H1 (cell line): Measurements from ENCODE around the gene GRM8. TPM values are rescaled to one million over a fixed set of nuclear protein-coding genes. Genes with fewer than 3 reads are reported as not detected.

Source experiments
- EZH2 ChIP-seq: fragments of 200-600 bp; sonication (generic); IDR thresholded peaks from 2 replicates; pipeline ENCODE4 v1.7.1; 2012; ENCODE audit warnings: low read depth, mild to moderate bottlenecking, moderate library complexity, low read length, inconsistent platforms; ENCODE audit not compliant: severe bottlenecking
- GABPA ChIP-seq: IDR thresholded peaks from 2 replicates; pipeline ENCODE4 v1.6.1; 2011; ENCODE audit warnings: mild to moderate bottlenecking, low read length, moderate library complexity, borderline replicate concordance; ENCODE audit not compliant: insufficient read depth
- GTF2F1 ChIP-seq: IDR thresholded peaks from 2 replicates; pipeline ENCODE4 v1.6.1; 2012; ENCODE audit warnings: low read depth, low read length, improper control_type of control experiment, borderline replicate concordance
- HDAC2 ChIP-seq, 2 experiments: fragments of 300-600 bp in 1 of 2; sonication (generic) in 1 of 2; IDR thresholded peaks; 2 replicates each; pipeline ENCODE4 v1.6.1; 2011 to 2012; ENCODE audit warnings: low read depth in 2 of 2, low read length in 2 of 2, mild to moderate bottlenecking in 2 of 2, moderate library complexity in 2 of 2, borderline replicate concordance in 1 of 2, inconsistent platforms in 1 of 2
- POLR2A ChIP-seq, 2 experiments: IDR thresholded peaks; 1 replicate in 1 of 2; 2 replicates in 1 of 2; pipeline ENCODE4 v1.6.1; 2011; ENCODE audit warnings: low read depth in 2 of 2, low read length in 2 of 2, mild to moderate bottlenecking in 2 of 2; ENCODE audit errors: control extremely low read depth in 1 of 2
- SAP30 ChIP-seq: fragments of 300-600 bp; sonication (generic); IDR thresholded peaks from 2 replicates; pipeline ENCODE4 v1.7.1; 2012; ENCODE audit warnings: low read length, moderate library complexity, mild to moderate bottlenecking, inconsistent platforms; ENCODE audit not compliant: insufficient read depth, insufficient replicate concordance
- SIN3A ChIP-seq, 2 experiments: IDR thresholded peaks in 1 of 2; conservative IDR thresholded peaks in 1 of 2; 2 replicates each; pipeline ENCODE4 v1.6.1; 2011 to 2012; ENCODE audit warnings: low read length in 2 of 2, improper control_type of control experiment in 1 of 2, low read depth in 1 of 2, mild to moderate bottlenecking in 1 of 2
- SP2 ChIP-seq: IDR thresholded peaks from 2 replicates; pipeline ENCODE4 v1.6.1; 2012; ENCODE audit warnings: mild to moderate bottlenecking, low read length, inconsistent platforms
- TCF12 ChIP-seq: IDR thresholded peaks from 2 replicates; pipeline ENCODE4 v1.6.1; 2011; ENCODE audit warnings: low read depth, mild to moderate bottlenecking, low read length
- YY1 ChIP-seq: IDR thresholded peaks from 2 replicates; pipeline ENCODE4 v1.6.1; 2011; ENCODE audit warnings: low read depth, mild to moderate bottlenecking, low read length
- polyA plus RNA-seq, 7 experiments: library from polyadenylated mRNA; depleted of rRNA in 3 of 7; stranded (reverse) in 5 of 7; unstranded in 2 of 7; fragments of >200 nt in 5 of 7; fragments of 200-250 nt in 2 of 7; gene quantifications; 1 replicate in 5 of 7; 2 replicates in 1 of 7; 4 replicates in 1 of 7; pipeline versions ENCODE4 v1.2.1 to v1.2.3, GENCODE V29; 2011 to 2013; ENCODE audit warnings: missing spikeins in 2 of 7, mixed read lengths in 2 of 7
- total RNA-seq: library from RNA; stranded (reverse); fragmentation: NEBNext Ultra II Directional; extraction: Animal tissue kit (Norgen Biotek cat#: 25700); gene quantifications from 2 replicates; pipeline ENCODE4 v1.2.1, GENCODE V29; 2021

The GRM8 gene
- total and polyA plus RNA-seq, 2 of the 8 experiments (the other 6 are each of a cell fraction or from before 2014, with no cell fraction given) = 2.6 to 2.8 TPM

DNA sequence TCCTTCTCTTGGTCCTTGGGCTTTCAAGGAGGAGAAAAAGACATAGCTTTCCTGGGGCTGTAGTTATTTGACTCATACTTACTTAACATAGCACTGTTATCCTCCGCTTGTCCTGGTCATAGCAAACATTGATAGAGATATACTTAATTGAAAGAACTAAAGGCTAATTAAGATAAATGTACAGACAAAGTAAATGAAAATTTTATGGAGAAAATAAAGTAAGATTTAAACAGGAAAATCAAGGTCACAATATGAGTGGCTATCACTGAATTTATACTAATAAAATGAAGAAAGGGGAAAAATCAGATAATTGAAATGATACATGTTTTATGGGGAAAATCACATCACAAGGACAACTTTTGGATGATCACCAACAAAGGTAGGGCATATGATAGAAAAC, 849.7 kb downstream of the GRM8 start (continued):
- TF ChIP-seq SIN3A (conservative IDR thresholded peaks at IDR 0.05 in 1 of 2, IDR thresholded peaks at IDR 0.05 in 1 of 2; ENCODE audit: low read depth in 1 of 2, low read length in 2 of 2) (no peak), SP2 (no peak), TCF12 (no peak), HDAC2 (IDR thresholded peaks at IDR 0.05; ENCODE audit: borderline replicate concordance in 1 of 2, low read depth in 2 of 2, low read length in 2 of 2) (no peak), GTF2F1 (no peak), EZH2 (no peak), GABPA (no peak), SAP30 (no peak), YY1 (no peak), POLR2A (IDR thresholded peaks at IDR 0.05; ENCODE audit: control extremely low read depth in 1 of 2, low read depth in 2 of 2, low read length in 2 of 2) (no peak)
- TF ChIP-seq, all 59 proteins: peak for 0
